GM18868 (cell line): ENCODE data around the gene TMEM151A.
"Not testable (repeated sequence)": the region's sequence is repeated elsewhere in the genome, so short reads cannot be mapped to it uniquely, and the experiment has no call there.

Source experiments
- ATAC-seq: cut with Tn5 transposase; IDR thresholded peaks from one replicate; pipeline ENCODE4 v1.9.1; 2021; ENCODE audit warnings: mild to moderate bottlenecking, moderate library complexity; ENCODE audit not compliant: unreplicated experiment

Gene TMEM151A

GRCh38 chr11:66291706-66292542 lies at the start of gene TMEM151A:
TSS of gene TMEM151A (plus strand) at chr11:66291894. CDS start at chr11:66292014, 120 bp downstream.
- no peak for ATAC-seq

- ATAC-seq, result no peak
These were observed 49.5 kb upstream of the TMEM151A start for GRCh38 chr11:66242095-66242765.

GRCh38 chr11:66243782-66244535 lies 47.7 kb upstream of the TMEM151A start:
- ATAC-seq, result no peak

- no peak for ATAC-seq
These were observed 44.4 kb upstream of the TMEM151A start for GRCh38 chr11:66247295-66247694.

GRCh38 chr11:66247801-66248200 lies 43.9 kb upstream of the TMEM151A start:
- ATAC-seq, result no peak

GRCh38 chr11:66248903-66249302 lies 42.8 kb upstream of the TMEM151A start:
- no peak for ATAC-seq

GRCh38 chr11:66251809-66252208 lies 39.9 kb upstream of the TMEM151A start:
- no peak for ATAC-seq

GRCh38 chr11:66253081-66253480 lies 38.6 kb upstream of the TMEM151A start:
- not testable (repeated sequence) for ATAC-seq

GRCh38 chr11:66258473-66258893 lies 33.2 kb upstream of the TMEM151A start:
- no peak for ATAC-seq

- no peak for ATAC-seq
These were observed 32.5 kb upstream of the TMEM151A start for GRCh38 chr11:66259225-66259624.

GRCh38 chr11:66259956-66260355 lies 31.7 kb upstream of the TMEM151A start:
- no peak for ATAC-seq

- ATAC-seq, result no peak
These were observed 30.1 kb upstream of the TMEM151A start for GRCh38 chr11:66261578-66261977.

GRCh38 chr11:66262191-66262590 lies 29.5 kb upstream of the TMEM151A start:
- ATAC-seq, result no peak

GRCh38 chr11:66262696-66263095 lies 29.0 kb upstream of the TMEM151A start:
- ATAC-seq, result no peak

GRCh38 chr11:66263231-66263630 lies 28.5 kb upstream of the TMEM151A start:
- no peak for ATAC-seq

GRCh38 chr11:66263785-66264184 lies 27.9 kb upstream of the TMEM151A start:
- ATAC-seq, result no peak

GRCh38 chr11:66264383-66264782 lies 27.3 kb upstream of the TMEM151A start:
- ATAC-seq, result no peak

- ATAC-seq, result no peak
These were observed 26.8 kb upstream of the TMEM151A start for GRCh38 chr11:66264914-66265313.

GRCh38 chr11:66265531-66266377 lies 25.9 kb upstream of the TMEM151A start:
- no peak for ATAC-seq

- no peak for ATAC-seq
These were observed 25.2 kb upstream of the TMEM151A start for GRCh38 chr11:66266378-66267038.
